Measurements from ENCODE around the gene ARHGEF28.

- TF ChIP-seq EZH2phosphoT487 (IDR thresholded peaks at IDR 0.05; ENCODE audit: borderline replicate concordance) (no peak), POLR2AphosphoS5 (IDR thresholded peaks at IDR 0.05; ENCODE audit: low read depth, low read length) (no peak), CTCF (IDR thresholded peaks at IDR 0.05 in 2 of 3, conservative IDR thresholded peaks at IDR 0.05 in 1 of 3; ENCODE audit: borderline replicate concordance in 1 of 3, insufficient read depth in 1 of 3, low read depth in 2 of 3, low read length in 2 of 3) (no peak), POLR2A (IDR thresholded peaks at IDR 0.05; ENCODE audit: borderline replicate concordance, extremely low read depth, insufficient read depth, insufficient read length) (no peak), SIN3A (IDR thresholded peaks at IDR 0.05; ENCODE audit: low read depth) (no peak), TCF7L2 (IDR thresholded peaks at IDR 0.05; ENCODE audit: borderline replicate concordance, extremely low read depth, insufficient read depth, insufficient read length) (no peak), ELF1 (IDR thresholded peaks at IDR 0.05; ENCODE audit: borderline replicate concordance, low read depth) (no peak), MAX (IDR thresholded peaks at IDR 0.05) (no peak), EZH2 (IDR thresholded peaks at IDR 0.05) (no peak)
- TF ChIP-seq, protein P1, sequence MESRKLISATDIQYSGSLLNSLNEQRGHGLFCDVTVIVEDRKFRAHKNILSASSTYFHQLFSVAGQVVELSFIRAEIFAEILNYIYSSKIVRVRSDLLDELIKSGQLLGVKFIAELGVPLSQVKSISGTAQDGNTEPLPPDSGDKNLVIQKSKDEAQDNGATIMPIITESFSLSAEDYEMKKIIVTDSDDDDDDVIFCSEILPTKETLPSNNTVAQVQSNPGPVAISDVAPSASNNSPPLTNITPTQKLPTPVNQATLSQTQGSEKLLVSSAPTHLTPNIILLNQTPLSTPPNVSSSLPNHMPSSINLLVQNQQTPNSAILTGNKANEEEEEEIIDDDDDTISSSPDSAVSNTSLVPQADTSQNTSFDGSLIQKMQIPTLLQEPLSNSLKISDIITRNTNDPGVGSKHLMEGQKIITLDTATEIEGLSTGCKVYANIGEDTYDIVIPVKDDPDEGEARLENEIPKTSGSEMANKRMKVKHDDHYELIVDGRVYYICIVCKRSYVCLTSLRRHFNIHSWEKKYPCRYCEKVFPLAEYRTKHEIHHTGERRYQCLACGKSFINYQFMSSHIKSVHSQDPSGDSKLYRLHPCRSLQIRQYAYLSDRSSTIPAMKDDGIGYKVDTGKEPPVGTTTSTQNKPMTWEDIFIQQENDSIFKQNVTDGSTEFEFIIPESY (IDR thresholded peaks at IDR 0.05; ENCODE audit: extremely low read depth, insufficient replicate concordance, low read length) = no peak
These were observed 121.8 kb downstream of the ARHGEF28 start for GRCh38 chr5:73747696-73748380.
